GM12872 (cell line): ENCODE data around the gene ACACA.

Experiments
- TF ChIP-seq, protein P1 (sequence below): IDR thresholded peaks from 3 replicates; pipeline ENCODE4 v1.5.1; 2011; ENCODE audit warnings: low read depth, mild to moderate bottlenecking, low read length, moderate library complexity; ENCODE audit not compliant: insufficient read depth

Gene ACACA

GRCh38 chr17:37218849-37219248, 187.8 kb downstream of the ACACA start:
- TF ChIP-seq, protein P1, sequence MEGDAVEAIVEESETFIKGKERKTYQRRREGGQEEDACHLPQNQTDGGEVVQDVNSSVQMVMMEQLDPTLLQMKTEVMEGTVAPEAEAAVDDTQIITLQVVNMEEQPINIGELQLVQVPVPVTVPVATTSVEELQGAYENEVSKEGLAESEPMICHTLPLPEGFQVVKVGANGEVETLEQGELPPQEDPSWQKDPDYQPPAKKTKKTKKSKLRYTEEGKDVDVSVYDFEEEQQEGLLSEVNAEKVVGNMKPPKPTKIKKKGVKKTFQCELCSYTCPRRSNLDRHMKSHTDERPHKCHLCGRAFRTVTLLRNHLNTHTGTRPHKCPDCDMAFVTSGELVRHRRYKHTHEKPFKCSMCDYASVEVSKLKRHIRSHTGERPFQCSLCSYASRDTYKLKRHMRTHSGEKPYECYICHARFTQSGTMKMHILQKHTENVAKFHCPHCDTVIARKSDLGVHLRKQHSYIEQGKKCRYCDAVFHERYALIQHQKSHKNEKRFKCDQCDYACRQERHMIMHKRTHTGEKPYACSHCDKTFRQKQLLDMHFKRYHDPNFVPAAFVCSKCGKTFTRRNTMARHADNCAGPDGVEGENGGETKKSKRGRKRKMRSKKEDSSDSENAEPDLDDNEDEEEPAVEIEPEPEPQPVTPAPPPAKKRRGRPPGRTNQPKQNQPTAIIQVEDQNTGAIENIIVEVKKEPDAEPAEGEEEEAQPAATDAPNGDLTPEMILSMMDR: no peak

GRCh38 chr17:37214416-37214815, 192.2 kb downstream of the ACACA start:
- TF ChIP-seq, protein P1: no peak

- TF ChIP-seq, protein P1: no peak
Measured at GRCh38 chr17:37213927-37214326, 192.7 kb downstream of the ACACA start.

GRCh38 chr17:37212179-37212578, 194.5 kb downstream of the ACACA start:
- TF ChIP-seq, protein P1: no peak

GRCh38 chr17:37211136-37211535, 195.5 kb downstream of the ACACA start:
- TF ChIP-seq, protein P1: no peak

DNA sequence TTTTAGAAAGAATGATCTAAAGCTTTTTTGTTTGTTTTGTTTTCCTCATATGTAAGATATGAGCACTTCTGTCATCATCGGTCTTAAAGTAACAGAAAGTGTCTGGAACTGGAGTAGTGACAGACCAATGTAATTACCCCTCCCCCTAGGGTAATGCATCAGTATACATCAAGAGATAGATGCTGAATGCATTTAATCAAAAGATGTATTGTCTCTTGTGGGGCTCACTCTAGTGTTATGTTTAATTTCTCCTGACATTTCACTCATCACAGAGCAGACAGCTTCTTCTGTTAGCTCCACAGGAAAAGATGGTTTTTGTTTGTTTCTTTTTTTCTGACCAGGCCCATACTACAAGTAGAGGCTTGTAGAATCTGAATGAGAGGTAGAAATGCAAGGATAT, 199.5 kb downstream of the ACACA start:
- TF ChIP-seq, protein P1: no peak

DNA sequence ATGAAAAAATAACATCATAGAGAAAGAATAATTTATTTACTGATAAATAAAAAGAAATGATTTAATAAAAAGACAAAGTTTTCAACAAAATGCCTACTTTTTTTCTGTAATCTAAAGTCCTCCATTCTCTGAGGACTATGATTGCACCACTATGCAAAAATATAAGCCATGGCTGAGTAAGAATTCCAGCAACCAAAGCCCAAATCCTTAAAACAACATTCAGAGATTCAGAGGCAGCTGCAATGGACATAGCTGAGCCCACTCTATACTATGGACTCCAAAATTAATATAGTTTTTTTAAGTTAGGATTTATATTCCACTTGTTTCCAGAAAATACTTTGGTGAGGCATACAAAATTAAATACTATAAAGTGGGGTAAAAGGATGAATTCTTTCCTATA, 200.3 kb downstream of the ACACA start:
- TF ChIP-seq, protein P1: no peak

GRCh38 chr17:37200497-37200896, 206.1 kb downstream of the ACACA start:
- TF ChIP-seq, protein P1: no peak
